Measurements from ENCODE around the gene HDAC7.

The HDAC7 gene

GRCh38 chr12:47787596-47788319 lies 31.9 kb downstream of the HDAC7 start:
- no peak for DNase-seq (ENCODE audit: low read depth)
- H3K4me3 ChIP-seq (ENCODE audit: low read length): no peak overlapping the region
- no peak for TF ChIP-seq CTCF (conservative IDR thresholded peaks at IDR 0.05; ENCODE audit: low read length)

- TF ChIP-seq CTCF (conservative IDR thresholded peaks at IDR 0.05; ENCODE audit: low read length): no peak
Measured at GRCh38 chr12:47786662-47787280, 32.9 kb downstream of the HDAC7 start.

GRCh38 chr12:47785887-47786661 lies 33.6 kb downstream of the HDAC7 start:
- DNase-seq (ENCODE audit: low read depth): no peak
- H3K4me3 ChIP-seq (ENCODE audit: low read length): no peak overlapping the region
- TF ChIP-seq CTCF (conservative IDR thresholded peaks at IDR 0.05; ENCODE audit: low read length): no peak

More at GRCh38 chr12:47786662-47787280, 32.9 kb downstream of the HDAC7 start:
- H3K4me3 ChIP-seq (ENCODE audit: low read length): no peak overlapping the region
- DNase-seq (ENCODE audit: low read depth): no peak

- no peak for TF ChIP-seq CTCF (conservative IDR thresholded peaks at IDR 0.05; ENCODE audit: low read length)
- DNase-seq (ENCODE audit: low read depth): no peak
- H3K4me3 ChIP-seq (ENCODE audit: low read length): no peak overlapping the region
Measured at GRCh38 chr12:47785036-47785886, 34.4 kb downstream of the HDAC7 start.

GRCh38 chr12:47783821-47784819 lies 35.6 kb downstream of the HDAC7 start:
- DNase-seq (ENCODE audit: low read depth): no peak
- no peak overlapping the region for H3K4me3 ChIP-seq (ENCODE audit: low read length)
- TF ChIP-seq CTCF (conservative IDR thresholded peaks at IDR 0.05; ENCODE audit: low read length): no peak
